HepG2 (cell line): ENCODE results near the gene DLST. TPM values are rescaled to one million over a fixed set of nuclear protein-coding genes. Genes with fewer than 3 reads are reported as not detected.
A peak's percentile ranks its signal among the peaks of the same experiment; 100 is the strongest.

Experiments
- BRCA1 ChIP-seq: sonication (generic); formaldehyde crosslinking; IDR thresholded peaks from 2 replicates; pipeline ENCODE4 v1.4.0; 2020; ENCODE audit warnings: missing genetic modification reagents
- CTCF ChIP-seq: sonication (generic); formaldehyde crosslinking; IDR thresholded peaks from 2 replicates; pipeline ENCODE4 v1.5.0; 2020; ENCODE audit warnings: mild to moderate bottlenecking, missing genetic modification reagents, moderate library complexity
- ISX ChIP-seq: sonication (generic); formaldehyde crosslinking; conservative IDR thresholded peaks from 2 replicates; pipeline ENCODE4 v1.5.0; 2020; ENCODE audit warnings: missing genetic modification reagents
- JUN ChIP-seq: sonication (generic); formaldehyde crosslinking; IDR thresholded peaks from 2 replicates; pipeline ENCODE4 v1.4.0; 2020; ENCODE audit warnings: mild to moderate bottlenecking, missing genetic modification reagents
- KLF11 ChIP-seq: IDR thresholded peaks from 2 replicates; pipeline ENCODE4 v1.6.1; 2016; ENCODE audit warnings: missing compliant biosample characterization
- KLF13 ChIP-seq: sonication (generic); formaldehyde crosslinking; IDR thresholded peaks from 2 replicates; pipeline ENCODE4 v1.4.0; 2020; ENCODE audit warnings: mild to moderate bottlenecking, missing genetic modification reagents
- KLF15 ChIP-seq: sonication (generic); formaldehyde crosslinking; IDR thresholded peaks from 2 replicates; pipeline ENCODE4 v1.8.1; 2023; ENCODE audit warnings: borderline replicate concordance, mild to moderate bottlenecking, inconsistent platforms, missing genetic modification reagents, mixed read lengths
- MIXL1 ChIP-seq: IDR thresholded peaks from 2 replicates; pipeline ENCODE4 v1.6.1; 2016
- MLLT10 ChIP-seq: sonication (generic); formaldehyde crosslinking; IDR thresholded peaks from 2 replicates; pipeline ENCODE4 v1.4.0; 2020; ENCODE audit warnings: missing genetic modification reagents
- MXD4 ChIP-seq: IDR thresholded peaks from 2 replicates; pipeline ENCODE4 v1.6.1; 2016; ENCODE audit warnings: mild to moderate bottlenecking, missing biosample characterization, missing genetic modification reagents
- NCOA2 ChIP-seq: sonication (generic); formaldehyde crosslinking; IDR thresholded peaks from 2 replicates; pipeline ENCODE4 v1.8.0; 2022; ENCODE audit warnings: inconsistent platforms
- NR2F6 ChIP-seq, 2 experiments: IDR thresholded peaks; 2 replicates each; pipeline ENCODE4 v1.6.1; 2016; ENCODE audit warnings: antibody characterized with exemption in 1 of 2, mild to moderate bottlenecking in 1 of 2
- PBX2 ChIP-seq: IDR thresholded peaks from 2 replicates; pipeline ENCODE4 v1.6.1; 2016; ENCODE audit warnings: control low read depth
- SMAD1 ChIP-seq: sonication (generic); formaldehyde crosslinking; IDR thresholded peaks from 2 replicates; pipeline ENCODE4 v1.4.0; 2020; ENCODE audit warnings: missing genetic modification reagents, low read depth, mild to moderate bottlenecking, borderline replicate concordance
- SSRP1 ChIP-seq: IDR thresholded peaks from 2 replicates; pipeline ENCODE4 v1.6.1; 2016; ENCODE audit warnings: control low read depth
- TBL1XR1 ChIP-seq: fragments of 150-350 bp; IDR thresholded peaks from 2 replicates; pipeline ENCODE4 v1.6.1; 2014; ENCODE audit warnings: borderline replicate concordance, low read length; ENCODE audit not compliant: partially characterized antibody
- ZFP36L1 ChIP-seq: sonication (generic); formaldehyde crosslinking; IDR thresholded peaks from 2 replicates; pipeline ENCODE4 v1.8.0; 2022; ENCODE audit warnings: mild to moderate bottlenecking, missing genetic modification reagents, moderate library complexity
- ZFP82 ChIP-seq: sonication (generic); formaldehyde crosslinking; IDR thresholded peaks from 2 replicates; pipeline ENCODE4 v1.5.1; 2020; ENCODE audit warnings: mild to moderate bottlenecking, missing genetic modification reagents, borderline replicate concordance
- ZNF121 ChIP-seq: sonication (generic); formaldehyde crosslinking; IDR thresholded peaks from 2 replicates; pipeline ENCODE4 v1.5.0; 2020; ENCODE audit warnings: mild to moderate bottlenecking, missing genetic modification reagents
- ZNF138 ChIP-seq: sonication (generic); formaldehyde crosslinking; IDR thresholded peaks from 2 replicates; pipeline ENCODE4 v1.5.0; 2020; ENCODE audit warnings: mild to moderate bottlenecking, low read depth, missing genetic modification reagents
- ZNF263 ChIP-seq: sonication (generic); formaldehyde crosslinking; IDR thresholded peaks from 2 replicates; pipeline ENCODE4 v1.4.0; 2020; ENCODE audit warnings: missing genetic modification reagents
- ZNF430 ChIP-seq: sonication (generic); formaldehyde crosslinking; IDR thresholded peaks from 2 replicates; pipeline ENCODE4 v1.9.0; 2021; ENCODE audit warnings: mild to moderate bottlenecking, missing genetic modification reagents
- ZNF552 ChIP-seq: sonication (generic); formaldehyde crosslinking; IDR thresholded peaks from 2 replicates; pipeline ENCODE4 v1.9.0; 2022; ENCODE audit warnings: missing genetic modification reagents, mild to moderate bottlenecking, borderline replicate concordance
- ZNF615 ChIP-seq: sonication (generic); formaldehyde crosslinking; IDR thresholded peaks from 2 replicates; pipeline ENCODE4 v1.5.0; 2020; ENCODE audit warnings: mild to moderate bottlenecking, missing genetic modification reagents, borderline replicate concordance
- ZNF790 ChIP-seq: sonication (generic); formaldehyde crosslinking; IDR thresholded peaks from 2 replicates; pipeline ENCODE4 v1.8.0; 2022; ENCODE audit warnings: missing genetic modification reagents, mild to moderate bottlenecking, borderline replicate concordance
- ZSCAN20 ChIP-seq: sonication (generic); formaldehyde crosslinking; IDR thresholded peaks from 2 replicates; pipeline ENCODE4 v1.4.0; 2020; ENCODE audit warnings: missing genetic modification reagents, mild to moderate bottlenecking, borderline replicate concordance
- polyA plus RNA-seq, 8 experiments: library from polyadenylated mRNA; depleted of rRNA in 3 of 8; stranded (reverse) in 7 of 8; unstranded in 1 of 8; fragments of >200 nt; fragmentation: Illumina TruSeq in 4 of 8; extraction: Trizol in 4 of 8; gene quantifications; 2 replicates each; pipeline versions ENCODE4 v1.2.1 to v1.2.3, GENCODE V29; 2011 to 2016; ENCODE audit warnings: low read depth in 4 of 8, missing spikeins in 1 of 8, mixed read lengths in 1 of 8; ENCODE audit not compliant: insufficient read depth in 1 of 8
- total RNA-seq, 5 experiments: library from RNA; depleted of rRNA; stranded (reverse); fragments of >200 nt; fragmentation: Illumina TruSeq; extraction: Trizol; gene quantifications; 2 replicates each; pipeline ENCODE4 v1.2.3, GENCODE V29; 2016; ENCODE audit warnings: low read depth in 1 of 5
- TF ChIP-seq, protein P1 (sequence below): sonication (generic); formaldehyde crosslinking; IDR thresholded peaks from 2 replicates; pipeline ENCODE4 v1.8.0; 2022; ENCODE audit warnings: mild to moderate bottlenecking, missing genetic modification reagents, borderline replicate concordance
- TF ChIP-seq, protein P2 (sequence below): IDR thresholded peaks from 2 replicates; pipeline ENCODE4 v1.6.1; 2016; ENCODE audit warnings: low read depth, borderline replicate concordance

Gene DLST
- total and polyA plus RNA-seq, 2 of the 13 experiments (the other 11 are each of a cell fraction or from before 2014, with no cell fraction given): 56.5 to 94.3 TPM

DNA sequence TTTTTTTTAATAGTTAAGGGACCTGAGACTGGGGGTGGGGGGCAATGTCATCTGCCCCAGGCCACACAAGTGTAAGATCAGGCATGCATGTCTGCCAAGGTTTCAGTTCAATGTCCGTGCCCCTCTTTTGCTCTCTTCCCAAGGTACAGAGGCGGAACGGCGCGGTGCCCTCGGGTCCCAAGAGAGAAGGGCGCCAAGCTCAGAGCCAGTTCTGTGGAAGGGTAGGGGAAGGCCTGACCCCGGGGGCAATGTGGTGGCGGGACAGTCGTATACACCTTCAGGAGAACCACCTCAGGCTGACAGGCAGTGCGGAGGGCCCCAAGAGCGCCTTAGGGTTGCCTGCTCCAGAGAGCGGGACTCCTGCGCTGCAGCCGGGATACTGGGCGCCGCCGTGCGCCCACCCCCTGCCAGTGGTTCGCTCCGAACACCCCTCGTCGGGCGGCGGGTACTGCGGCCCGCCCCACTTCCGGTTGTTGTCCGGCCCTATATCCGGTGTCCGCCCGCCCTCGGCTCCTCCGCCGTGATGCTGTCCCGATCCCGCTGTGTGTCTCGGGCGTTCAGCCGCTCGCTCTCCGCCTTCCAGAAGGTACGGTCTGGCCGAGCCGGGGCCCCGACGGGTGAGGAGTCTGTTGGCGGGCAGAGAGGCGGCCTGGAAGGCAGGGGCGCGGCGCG lies at the start of gene DLST (continued):
- TF ChIP-seq PBX2 (CRISPR knock-in tag): no peak
- no peak; the same call in 1 of the 2 replicates for TF ChIP-seq SMAD1 (CRISPR knock-in tag)
- TF ChIP-seq ZFP36L1 (CRISPR knock-in tag): peak; percentile 83; the same call in 1 of the 2 replicates
- TF ChIP-seq KLF11 (CRISPR knock-in tag): peak; percentile 59; the same call in 1 of the 2 replicates
- TF ChIP-seq MXD4: peak; percentile 77
- no peak for TF ChIP-seq ZNF263
- no peak for TF ChIP-seq ZSCAN20 (CRISPR knock-in tag)
- TF ChIP-seq, protein P1, sequence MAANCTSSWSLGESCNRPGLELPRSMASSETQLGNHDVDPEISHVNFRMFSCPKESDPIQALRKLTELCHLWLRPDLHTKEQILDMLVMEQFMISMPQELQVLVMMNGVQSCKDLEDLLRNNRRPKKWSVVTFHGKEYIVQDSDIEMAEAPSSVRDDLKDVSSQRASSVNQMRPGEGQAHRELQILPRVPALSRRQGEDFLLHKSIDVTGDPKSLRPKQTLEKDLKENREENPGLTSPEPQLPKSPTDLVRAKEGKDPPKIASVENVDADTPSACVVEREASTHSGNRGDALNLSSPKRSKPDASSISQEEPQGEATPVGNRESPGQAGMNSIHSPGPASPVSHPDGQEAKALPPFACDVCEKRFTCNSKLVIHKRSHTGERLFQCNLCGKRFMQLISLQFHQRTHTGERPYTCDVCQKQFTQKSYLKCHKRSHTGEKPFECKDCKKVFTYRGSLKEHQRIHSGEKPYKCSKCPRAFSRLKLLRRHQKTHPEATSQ (CRISPR knock-in tag): 0 out of 2 replicates have a peak, but pooled peaks have one; percentile 46
- TF ChIP-seq ISX (CRISPR knock-in tag): no peak
- no peak for TF ChIP-seq ZNF552 (CRISPR knock-in tag)
- TF ChIP-seq ZNF138 (CRISPR knock-in tag): no peak
- TF ChIP-seq SSRP1 (CRISPR knock-in tag): no peak
- peak; percentile 15; the same call in 1 of the 2 replicates for TF ChIP-seq CTCF (CRISPR knock-in tag)
- 0 out of 2 replicates have a peak, but pooled peaks have one; percentile 31 for TF ChIP-seq MIXL1 (CRISPR knock-in tag)
- peak; percentile 81 for TF ChIP-seq ZNF430 (CRISPR knock-in tag)
- TF ChIP-seq TBL1XR1: peak; percentile 4
- TF ChIP-seq JUN (CRISPR knock-in tag): no peak
- TF ChIP-seq NR2F6 (IDR thresholded peaks at IDR 0.05): peak; percentile 36
- peak; percentile 57; the same call in 1 of the 2 replicates for TF ChIP-seq NR2F6 (CRISPR knock-in tag; IDR thresholded peaks at IDR 0.05)
- peak; percentile 49; the same call in 1 of the 2 replicates for TF ChIP-seq ZNF121 (CRISPR knock-in tag)
- TF ChIP-seq ZNF615 (CRISPR knock-in tag): no peak
- TF ChIP-seq, protein P2, sequence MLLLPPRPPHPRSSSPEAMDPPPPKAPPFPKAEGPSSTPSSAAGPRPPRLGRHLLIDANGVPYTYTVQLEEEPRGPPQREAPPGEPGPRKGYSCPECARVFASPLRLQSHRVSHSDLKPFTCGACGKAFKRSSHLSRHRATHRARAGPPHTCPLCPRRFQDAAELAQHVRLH (CRISPR knock-in tag): peak; percentile 82; the same call in 1 of the 2 replicates
- peak; percentile 37; the same call in 1 of the 2 replicates for TF ChIP-seq ZFP82
- TF ChIP-seq ZNF790: no peak
- TF ChIP-seq MLLT10: no peak
- no peak for TF ChIP-seq KLF15
- no peak for TF ChIP-seq BRCA1 (CRISPR knock-in tag)
- TF ChIP-seq NCOA2 (CRISPR knock-in tag): peak; percentile 57; the same call in 1 of the 2 replicates
- 0 out of 2 replicates have a peak, but pooled peaks have one; percentile 49 for TF ChIP-seq KLF13
